HepG2 (cell line): Measurements from ENCODE around the gene CNBD2. TPM values are rescaled to one million over a fixed set of nuclear protein-coding genes. Genes with fewer than 3 reads are reported as not detected.

Experiments
- ATAC-seq: fragments of 200-7000 bp; cut with Tn5 transposase; 3 replicates; pipeline ENCODE4 v1.9.1; 2020; ENCODE audit warnings: mild to moderate bottlenecking, moderate library complexity
- BruUV-seq: library from RNA; stranded (reverse); fragments of 400-500 nt; replicated peaks from 2 replicates; lab custom pipeline; 2021; lab: Mats Ljungman, UMichigan
- CTCF ChIA-PET: fragments of 300-600 bp; formaldehyde crosslinking; extraction: SDS; loops from one replicate; lab custom pipeline; 2021; ENCODE audit warnings: low total read pairs, inconsistent platforms, low intra/inter-chr PET ratio; lab: Yijun Ruan, JAX
- POLR2A ChIA-PET: fragments of 350-600 bp; sonication (Branson Sonifier 250); formaldehyde crosslinking; loops from one replicate; lab custom pipeline; 2020; ENCODE audit warnings: antibody characterized with exemption, inconsistent platforms; lab: Yijun Ruan, JAX
- DNase-seq: peaks from one replicate; pipeline ENCODE4 v3.0.0-alpha.2; 2015; ENCODE audit warnings: low spot score
- FAIRE-seq: peaks from 3 replicates; lab custom pipeline; 2011; peaks lifted over from hg19 to GRCh38; lab: Jason Lieb, UNC
- H2AFZ ChIP-seq: one replicate; pipeline ENCODE4 v1.6.1; 2011; ENCODE audit warnings: low read length, inconsistent platforms
- H3K27ac ChIP-seq: fragments of 300-600 bp; 3 replicates; pipeline ENCODE4 v1.8.0; 2011; ENCODE audit warnings: mixed run types, mild to moderate bottlenecking, mixed read lengths, low read length, inconsistent platforms; ENCODE audit not compliant: insufficient read depth; ENCODE audit errors: extremely low read length
- H3K27me3 ChIP-seq, 2 experiments: fragments of 200-600 bp in 1 of 2; 2 replicates in 1 of 2; 3 replicates in 1 of 2; pipeline versions ENCODE4 v1.6.0 to v1.8.0; 2011; ENCODE audit warnings: low read length in 2 of 2, mild to moderate bottlenecking in 2 of 2, moderate library complexity in 2 of 2, inconsistent platforms in 1 of 2; ENCODE audit not compliant: insufficient read depth in 2 of 2, control insufficient read depth in 1 of 2
- H3K36me3 ChIP-seq, 2 experiments: fragments of 200-600 bp in 1 of 2; replicated peaks in 1 of 2; 2 replicates in 1 of 2; 3 replicates in 1 of 2; pipeline versions ENCODE4 v1.5.1 to v1.8.0; 2011; ENCODE audit warnings: low read length in 2 of 2, inconsistent platforms in 1 of 2; ENCODE audit not compliant: insufficient read depth in 2 of 2, control insufficient read depth in 1 of 2
- H3K4me1 ChIP-seq: 2 replicates; pipeline ENCODE4 v1.5.1; 2012; ENCODE audit warnings: low read length, inconsistent platforms; ENCODE audit not compliant: insufficient read depth
- H3K4me2 ChIP-seq: 2 replicates; pipeline ENCODE4 v1.6.0; 2011; ENCODE audit warnings: low read depth, low read length, inconsistent platforms
- H3K4me3 ChIP-seq, 3 experiments: fragments of 200-600 bp in 1 of 3; sonication (generic), shearing (Covaris generic) in 1 of 3; replicated peaks in 1 of 3; 2 replicates each; pipeline ENCODE4 v1.5.1; 2011 to 2016; ENCODE audit warnings: low read length in 3 of 3, inconsistent platforms in 2 of 3, low read depth in 2 of 3, mild to moderate bottlenecking in 2 of 3, control low read depth in 1 of 3, mixed read lengths in 1 of 3; ENCODE audit not compliant: insufficient read depth in 1 of 3
- H3K79me2 ChIP-seq: one replicate; pipeline ENCODE4 v1.6.1; 2011; ENCODE audit warnings: low read length, inconsistent platforms; ENCODE audit not compliant: insufficient read depth
- H3K9ac ChIP-seq: 2 replicates; pipeline ENCODE4 v1.6.0; 2011; ENCODE audit warnings: mild to moderate bottlenecking, low read depth, low read length, inconsistent platforms; ENCODE audit not compliant: insufficient read depth
- H3K9me3 ChIP-seq: 2 replicates; pipeline ENCODE4 v1.5.1; 2012; ENCODE audit warnings: mild to moderate bottlenecking, low read length
- H4K20me1 ChIP-seq: 2 replicates; pipeline ENCODE4 v1.6.0; 2011; ENCODE audit warnings: inconsistent platforms, mild to moderate bottlenecking, low read length, moderate library complexity; ENCODE audit not compliant: insufficient read depth
- HCFC1 ChIP-seq: fragments of 150-350 bp; IDR thresholded peaks from 2 replicates; pipeline ENCODE4 v1.6.1; 2014; ENCODE audit warnings: low read depth, low read length
- HDAC1 ChIP-seq: sonication (generic); formaldehyde crosslinking; IDR thresholded peaks from 2 replicates; pipeline ENCODE4 v1.5.1; 2020; ENCODE audit warnings: mild to moderate bottlenecking, missing genetic modification reagents
- JARID2 ChIP-seq: sonication (generic); formaldehyde crosslinking; IDR thresholded peaks from 2 replicates; pipeline ENCODE4 v1.8.1; 2023; ENCODE audit warnings: missing genetic modification reagents, inconsistent platforms; ENCODE audit not compliant: insufficient replicate concordance
- KLF9 ChIP-seq: IDR thresholded peaks from 2 replicates; pipeline ENCODE4 v1.6.1; 2016; ENCODE audit warnings: low read depth
- TOPORS ChIP-seq: sonication (generic); formaldehyde crosslinking; IDR thresholded peaks from 2 replicates; pipeline ENCODE4 v1.8.0; 2023; ENCODE audit warnings: mild to moderate bottlenecking, missing genetic modification reagents
- ZNF260 ChIP-seq: sonication (generic); formaldehyde crosslinking; IDR thresholded peaks from 2 replicates; pipeline ENCODE4 v1.4.0; 2020; ENCODE audit warnings: missing genetic modification reagents, low read depth, mild to moderate bottlenecking, borderline replicate concordance
- ZNF335 ChIP-seq: sonication (generic); formaldehyde crosslinking; IDR thresholded peaks from 2 replicates; pipeline ENCODE4 v1.4.0; 2020; ENCODE audit warnings: missing genetic modification reagents
- ZNF709 ChIP-seq: sonication (generic); formaldehyde crosslinking; IDR thresholded peaks from 2 replicates; pipeline ENCODE4 v1.5.0; 2020; ENCODE audit warnings: mild to moderate bottlenecking, missing genetic modification reagents
- ZNF841 ChIP-seq: sonication (generic); formaldehyde crosslinking; IDR thresholded peaks from 2 replicates; pipeline ENCODE4 v1.8.1; 2023; ENCODE audit warnings: missing genetic modification reagents, borderline replicate concordance
- WGBS: methylation state at CpG from one replicate; pipeline ENCODE4 v1.1.6; 2017; ENCODE audit warnings: low lambda C conversion rate; 5-methylcytosine and 5-hydroxymethylcytosine counted together
- in situ Hi-C: cut with HindIII; loops from 2 replicates; pipeline ENCODE4 v1.10.0; 2017; ENCODE audit warnings: low pct_unique_long_range_greater_than_20kb; ENCODE audit not compliant: extremely low pct_ligation_motif_present
- intact Hi-C: fragments of 100-400 bp; cut with micrococcal nuclease; formaldehyde crosslinking; loops from one replicate; pipeline ENCODE4 v1.10.0; 2022; ENCODE audit not compliant: unreplicated experiment
- polyA plus RNA-seq, 8 experiments: library from polyadenylated mRNA; depleted of rRNA in 3 of 8; stranded (reverse) in 7 of 8; unstranded in 1 of 8; fragments of >200 nt; fragmentation: Illumina TruSeq in 4 of 8; extraction: Trizol in 4 of 8; gene quantifications; 2 replicates each; pipeline versions ENCODE4 v1.2.1 to v1.2.3, GENCODE V29; 2011 to 2016; ENCODE audit warnings: low read depth in 4 of 8, missing spikeins in 1 of 8, mixed read lengths in 1 of 8; ENCODE audit not compliant: insufficient read depth in 1 of 8
- total RNA-seq, 5 experiments: library from RNA; depleted of rRNA; stranded (reverse); fragments of >200 nt; fragmentation: Illumina TruSeq; extraction: Trizol; gene quantifications; 2 replicates each; pipeline ENCODE4 v1.2.3, GENCODE V29; 2016; ENCODE audit warnings: low read depth in 1 of 5
- TF ChIP-seq, protein P1 (sequence below): sonication (generic); formaldehyde crosslinking; IDR thresholded peaks from 2 replicates; pipeline ENCODE4 v1.5.1; 2020; ENCODE audit warnings: missing genetic modification reagents, mild to moderate bottlenecking, borderline replicate concordance
- TF ChIP-seq, protein P2 (sequence below): sonication (generic); formaldehyde crosslinking; IDR thresholded peaks from 2 replicates; pipeline ENCODE4 v1.5.0; 2020; ENCODE audit warnings: mild to moderate bottlenecking, missing genetic modification reagents

CNBD2 gene
- total and polyA plus RNA-seq, 2 of the 13 experiments (the other 11 are each of a cell fraction or from before 2014, with no cell fraction given), result 12.4 to 22.8 TPM

DNA sequence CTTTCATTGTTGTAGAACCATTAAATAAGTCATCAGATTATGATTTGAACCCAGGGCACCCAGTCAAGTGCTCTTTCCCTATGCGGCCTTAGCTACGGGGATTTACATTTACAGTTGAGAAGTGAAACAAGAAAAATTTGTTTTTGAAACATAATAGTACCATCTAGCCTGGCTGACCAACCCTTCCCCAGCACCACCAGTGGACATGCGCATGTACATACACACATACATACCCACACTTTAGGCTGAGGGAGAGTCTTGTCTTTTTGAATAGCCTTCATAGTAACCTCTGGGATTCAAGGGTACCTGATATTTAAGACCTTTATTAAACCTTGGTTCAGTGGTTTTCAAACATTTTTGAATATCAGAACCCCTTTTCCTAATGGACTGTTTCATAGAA is 47.9 kb upstream of the CNBD2 start (continued):
- TF ChIP-seq, protein P1, sequence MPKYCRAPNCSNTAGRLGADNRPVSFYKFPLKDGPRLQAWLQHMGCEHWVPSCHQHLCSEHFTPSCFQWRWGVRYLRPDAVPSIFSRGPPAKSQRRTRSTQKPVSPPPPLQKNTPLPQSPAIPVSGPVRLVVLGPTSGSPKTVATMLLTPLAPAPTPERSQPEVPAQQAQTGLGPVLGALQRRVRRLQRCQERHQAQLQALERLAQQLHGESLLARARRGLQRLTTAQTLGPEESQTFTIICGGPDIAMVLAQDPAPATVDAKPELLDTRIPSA (CRISPR knock-in tag), result no peak
- TF ChIP-seq HCFC1 (no peak), TOPORS (CRISPR knock-in tag) (no peak), JARID2 (CRISPR knock-in tag) (no peak), HDAC1 (no peak), ZNF260 (no peak)

DNA sequence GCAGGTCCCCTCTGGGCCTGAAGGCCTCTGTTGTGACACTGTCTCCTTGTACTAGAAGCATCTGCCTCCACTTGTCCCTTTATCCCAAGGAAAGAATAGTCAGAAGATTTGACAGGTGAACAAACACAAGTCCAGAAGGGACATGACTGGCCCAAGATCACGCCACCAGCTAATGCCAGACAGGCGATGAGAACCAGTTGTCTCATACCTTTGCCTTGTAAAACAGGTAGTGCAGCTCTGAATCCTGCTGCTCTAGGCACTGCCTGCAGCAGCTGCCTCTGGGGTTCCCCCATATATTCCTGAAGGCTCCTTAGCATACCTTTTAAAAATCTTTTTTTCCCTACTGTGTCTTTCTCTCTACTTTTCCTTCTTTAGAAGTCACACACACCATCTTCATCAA is 39.1 kb upstream of the CNBD2 start:
- intact Hi-C loops (no loop called here), in situ Hi-C loops (no loop called here)
- FAIRE-seq (no peak), DNase-seq (no peak), ATAC-seq (no peak)
- no peak overlapping the region for H3K4me2 ChIP-seq
- no peaks in the 10 kb centered on the region for H3K27me3 ChIP-seq
- H3K36me3 ChIP-seq, result peaks cover 19 to 53% of the 10 kb centered on the region in 2 experiments
- H3K9ac ChIP-seq, result no peak overlapping the region
- no TSS peak for BruUV-seq
- no peaks in the 10 kb centered on the region for H3K9me3 ChIP-seq
- no peak for TF ChIP-seq KLF9
- no peak for TF ChIP-seq ZNF709 (CRISPR knock-in tag)
- TF ChIP-seq ZNF841 (CRISPR knock-in tag), result no peak
- TF ChIP-seq, protein P2, sequence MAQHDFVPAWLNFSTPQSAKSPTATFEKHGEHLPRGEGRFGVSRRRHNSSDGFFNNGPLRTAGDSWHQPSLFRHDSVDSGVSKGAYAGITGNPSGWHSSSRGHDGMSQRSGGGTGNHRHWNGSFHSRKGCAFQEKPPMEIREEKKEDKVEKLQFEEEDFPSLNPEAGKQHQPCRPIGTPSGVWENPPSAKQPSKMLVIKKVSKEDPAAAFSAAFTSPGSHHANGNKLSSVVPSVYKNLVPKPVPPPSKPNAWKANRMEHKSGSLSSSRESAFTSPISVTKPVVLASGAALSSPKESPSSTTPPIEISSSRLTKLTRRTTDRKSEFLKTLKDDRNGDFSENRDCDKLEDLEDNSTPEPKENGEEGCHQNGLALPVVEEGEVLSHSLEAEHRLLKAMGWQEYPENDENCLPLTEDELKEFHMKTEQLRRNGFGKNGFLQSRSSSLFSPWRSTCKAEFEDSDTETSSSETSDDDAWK, result no peak
- no peak for TF ChIP-seq ZNF335 (CRISPR knock-in tag)
- H3K27ac ChIP-seq, result no peak overlapping the region
- H3K4me3 ChIP-seq, result no peak overlapping the region
- ChIA-PET POLR2A (no interaction called here), CTCF (no interaction called here)
- no peaks in the 10 kb centered on the region for H3K4me1 ChIP-seq
- no peaks in the 10 kb centered on the region for H3K79me2 ChIP-seq
- WGBS, result 97% methylated on average over 2 of the region's 2 CpGs
- H2AFZ ChIP-seq, result no peak overlapping the region
- H4K20me1 ChIP-seq, result no peaks in the 10 kb centered on the region
